H1 (cell line): ENCODE measurements around the gene RAPGEF1. TPM values are rescaled to one million over a fixed set of nuclear protein-coding genes. Genes with fewer than 3 reads are reported as not detected.

Experiments
- CTCF ChIA-PET: fragments of 300-600 bp; sonication (Branson Sonifier 250); formaldehyde crosslinking; loops from one replicate; lab custom pipeline; 2021; ENCODE audit not compliant: partially characterized antibody; lab: Charles Lee
- POLR2A ChIA-PET: fragments of 300-600 bp; sonication (Branson Sonifier 250); formaldehyde crosslinking; loops from one replicate; lab custom pipeline; 2021; ENCODE audit warnings: inconsistent platforms; ENCODE audit not compliant: partially characterized antibody; lab: Charles Lee
- DNase-seq, 2 experiments: peaks; one replicate each; pipeline versions ENCODE4 v3.0.0 to v3.0.0-alpha.2; 2010 to 2022; ENCODE audit warnings: low spot score in 2 of 2, low read depth in 1 of 2, mixed read lengths in 1 of 2
- FAIRE-seq: peaks from 2 replicates; lab custom pipeline; 2011; peaks lifted over from hg19 to GRCh38; lab: Jason Lieb, UNC
- H2AFZ ChIP-seq: 2 replicates; pipeline ENCODE4 v1.8.1; 2012; ENCODE audit warnings: low read length, inconsistent platforms
- H2AK5ac ChIP-seq: 2 replicates; pipeline ENCODE4 v1.6.1; 2013; ENCODE audit warnings: low read depth, low read length
- H2BK120ac ChIP-seq: replicated peaks from 2 replicates; pipeline ENCODE3; 2013; ENCODE audit warnings: low read depth, low read length, inconsistent platforms
- H2BK12ac ChIP-seq: 2 replicates; pipeline ENCODE4 v1.6.1; 2013; ENCODE audit warnings: low read depth, low read length
- H2BK15ac ChIP-seq: 2 replicates; pipeline ENCODE4 v1.6.1; 2013; ENCODE audit warnings: low read length
- H2BK20ac ChIP-seq: 2 replicates; pipeline ENCODE4 v1.6.1; 2013; ENCODE audit warnings: low read length
- H2BK5ac ChIP-seq: 2 replicates; pipeline ENCODE4 v1.6.1; 2013; ENCODE audit warnings: low read depth, low read length
- H3K14ac ChIP-seq: 2 replicates; pipeline ENCODE4 v1.6.1; 2013; ENCODE audit warnings: inconsistent platforms; ENCODE audit not compliant: insufficient read length
- H3K18ac ChIP-seq: 2 replicates; pipeline ENCODE4 v1.6.1; 2013; ENCODE audit warnings: low read length; ENCODE audit errors: extremely low read depth
- H3K23ac ChIP-seq: 2 replicates; pipeline ENCODE4 v1.6.1; 2013; ENCODE audit warnings: inconsistent platforms; ENCODE audit not compliant: insufficient read length
- H3K23me2 ChIP-seq: 2 replicates; pipeline ENCODE4 v1.6.1; 2013; ENCODE audit warnings: low read depth, low read length
- H3K27ac ChIP-seq: 2 replicates; pipeline ENCODE4 v1.6.1; 2011; ENCODE audit warnings: low read depth, low read length, inconsistent platforms
- H3K27me3 ChIP-seq, 4 experiments: replicated peaks in 1 of 4; 1 replicate in 1 of 4; 2 replicates in 3 of 4; pipeline versions ENCODE4 v1.6.1 to v1.8.1; 2011 to 2013; ENCODE audit warnings: low read length in 3 of 4, mild to moderate bottlenecking in 3 of 4, inconsistent platforms in 2 of 4, mixed read lengths in 2 of 4, moderate library complexity in 1 of 4; ENCODE audit not compliant: control insufficient read depth in 3 of 4, insufficient read depth in 3 of 4; ENCODE audit errors: extremely low read depth in 1 of 4
- H3K36me3 ChIP-seq, 4 experiments: 2 replicates each; pipeline versions ENCODE4 v1.6.1 to v1.8.1; 2011 to 2013; ENCODE audit warnings: mild to moderate bottlenecking in 4 of 4, low read length in 3 of 4, moderate library complexity in 2 of 4, control low read depth in 1 of 4, inconsistent platforms in 1 of 4; ENCODE audit not compliant: insufficient read depth in 4 of 4, control insufficient read depth in 2 of 4
- H3K4ac ChIP-seq: replicated peaks from 2 replicates; pipeline ENCODE3; 2013; ENCODE audit warnings: low read length, low read depth, mixed read lengths, inconsistent platforms; ENCODE audit not compliant: insufficient read length
- H3K4me1 ChIP-seq, 4 experiments: replicated peaks in 1 of 4; 1 replicate in 1 of 4; 2 replicates in 3 of 4; pipeline versions ENCODE4 v1.6.1 to v1.8.1; 2011 to 2013; ENCODE audit warnings: low read length in 3 of 4, inconsistent platforms in 2 of 4, mixed read lengths in 1 of 4; ENCODE audit not compliant: insufficient read depth in 4 of 4, control insufficient read depth in 3 of 4
- H3K4me2 ChIP-seq, 2 experiments: 2 replicates each; pipeline versions ENCODE4 v1.6.1 to v1.8.1; 2011 to 2013; ENCODE audit warnings: low read depth in 2 of 2, low read length in 2 of 2, control low read depth in 1 of 2, inconsistent platforms in 1 of 2, mild to moderate bottlenecking in 1 of 2; ENCODE audit not compliant: insufficient read depth in 1 of 2
- H3K4me3 ChIP-seq, 4 experiments: fragments of 200-600, 300-600 bp in 1 of 4; sonication (generic), shearing (Covaris generic), sonication (Bioruptor Twin) in 1 of 4; 2 replicates each; pipeline versions ENCODE4 v1.5.1 to v1.8.1; 2011 to 2016; ENCODE audit warnings: low read length in 4 of 4, low read depth in 3 of 4, control low read depth in 2 of 4, inconsistent platforms in 2 of 4, mild to moderate bottlenecking in 2 of 4, mixed read lengths in 1 of 4, moderate library complexity in 1 of 4; ENCODE audit not compliant: insufficient read depth in 2 of 4; ENCODE audit errors: extremely low read depth in 1 of 4
- H3K56ac ChIP-seq: replicated peaks from 2 replicates; pipeline ENCODE3; 2013; ENCODE audit warnings: low read depth, mild to moderate bottlenecking, mixed read lengths, low read length, inconsistent platforms; ENCODE audit not compliant: insufficient read length
- H3K79me1 ChIP-seq: 2 replicates; pipeline ENCODE4 v1.6.1; 2013; ENCODE audit warnings: low read depth, low read length, control low read depth
- H3K79me2 ChIP-seq, 2 experiments: 2 replicates each; pipeline versions ENCODE4 v1.6.1 to v1.8.1; 2012 to 2013; ENCODE audit warnings: low read length in 2 of 2, mild to moderate bottlenecking in 2 of 2, inconsistent platforms in 1 of 2; ENCODE audit not compliant: insufficient read depth in 2 of 2, control insufficient read depth in 1 of 2
- H3K9ac ChIP-seq, 4 experiments: replicated peaks in 1 of 4; 1 replicate in 1 of 4; 2 replicates in 3 of 4; pipeline versions ENCODE4 v1.6.1 to v1.8.1; 2011 to 2013; ENCODE audit warnings: low read depth in 3 of 4, low read length in 3 of 4, control low read depth in 2 of 4, mild to moderate bottlenecking in 2 of 4, moderate library complexity in 2 of 4, inconsistent platforms in 1 of 4; ENCODE audit errors: extremely low read depth in 1 of 4
- H3K9me3 ChIP-seq, 2 experiments: 2 replicates each; pipeline versions ENCODE4 v1.6.1 to v1.8.1; 2012 to 2013; ENCODE audit warnings: mild to moderate bottlenecking in 2 of 2, moderate library complexity in 2 of 2, control low read depth in 1 of 2, inconsistent platforms in 1 of 2, low read depth in 1 of 2, low read length in 1 of 2, mixed read lengths in 1 of 2; ENCODE audit not compliant: insufficient read depth in 2 of 2
- H4K20me1 ChIP-seq, 2 experiments: replicated peaks in 1 of 2; 2 replicates each; pipeline versions ENCODE3 to v1.8.1; 2011 to 2013; ENCODE audit warnings: inconsistent platforms in 2 of 2, low read length in 2 of 2, mild to moderate bottlenecking in 1 of 2; ENCODE audit not compliant: insufficient read depth in 2 of 2, control insufficient read depth in 1 of 2
- H4K5ac ChIP-seq: 2 replicates; pipeline ENCODE4 v1.6.1; 2013; ENCODE audit warnings: low read length, low read depth, mixed read lengths, inconsistent platforms; ENCODE audit not compliant: insufficient read length
- H4K8ac ChIP-seq: 2 replicates; pipeline ENCODE4 v1.8.0; 2013; ENCODE audit warnings: mild to moderate bottlenecking, moderate library complexity, low read length, inconsistent platforms; ENCODE audit not compliant: insufficient read depth; ENCODE audit errors: extremely low read depth
- H4K91ac ChIP-seq: replicated peaks from 2 replicates; pipeline ENCODE3; 2013; ENCODE audit warnings: low read length, mixed read lengths, inconsistent platforms; ENCODE audit not compliant: insufficient read length
- E2F6 ChIP-seq: IDR thresholded peaks from 2 replicates; pipeline ENCODE4 v1.6.1; 2012; ENCODE audit warnings: inconsistent platforms
- WGBS, 2 experiments: shearing (Covaris generic) in 1 of 2; methylation state at CpG; one replicate each; pipeline versions ENCODE4 v1.1.6 to v1.1.7; 2013 to 2015; ENCODE audit warnings: low lambda C conversion rate in 2 of 2, mixed read lengths in 2 of 2, inconsistent platforms in 1 of 2, low coverage in 1 of 2, missing lambda C conversion rate in 1 of 2; ENCODE audit not compliant: insufficient replicate concordance in 2 of 2, insufficient coverage in 1 of 2, insufficient read length in 1 of 2; ENCODE audit errors: extremely low coverage in 1 of 2, missing lambda C conversion rate in 1 of 2; 5-methylcytosine and 5-hydroxymethylcytosine counted together
- polyA plus RNA-seq, 7 experiments: library from polyadenylated mRNA; depleted of rRNA in 3 of 7; stranded (reverse) in 5 of 7; unstranded in 2 of 7; fragments of >200 nt in 5 of 7; fragments of 200-250 nt in 2 of 7; gene quantifications; 1 replicate in 5 of 7; 2 replicates in 1 of 7; 4 replicates in 1 of 7; pipeline versions ENCODE4 v1.2.1 to v1.2.3, GENCODE V29; 2011 to 2013; ENCODE audit warnings: missing spikeins in 2 of 7, mixed read lengths in 2 of 7
- total RNA-seq: library from RNA; stranded (reverse); fragmentation: NEBNext Ultra II Directional; extraction: Animal tissue kit (Norgen Biotek cat#: 25700); gene quantifications from 2 replicates; pipeline ENCODE4 v1.2.1, GENCODE V29; 2021

The RAPGEF1 gene
- total and polyA plus RNA-seq, 2 of the 8 experiments (the other 6 are each of a cell fraction or from before 2014, with no cell fraction given) = 29.7 to 78.9 TPM

DNA sequence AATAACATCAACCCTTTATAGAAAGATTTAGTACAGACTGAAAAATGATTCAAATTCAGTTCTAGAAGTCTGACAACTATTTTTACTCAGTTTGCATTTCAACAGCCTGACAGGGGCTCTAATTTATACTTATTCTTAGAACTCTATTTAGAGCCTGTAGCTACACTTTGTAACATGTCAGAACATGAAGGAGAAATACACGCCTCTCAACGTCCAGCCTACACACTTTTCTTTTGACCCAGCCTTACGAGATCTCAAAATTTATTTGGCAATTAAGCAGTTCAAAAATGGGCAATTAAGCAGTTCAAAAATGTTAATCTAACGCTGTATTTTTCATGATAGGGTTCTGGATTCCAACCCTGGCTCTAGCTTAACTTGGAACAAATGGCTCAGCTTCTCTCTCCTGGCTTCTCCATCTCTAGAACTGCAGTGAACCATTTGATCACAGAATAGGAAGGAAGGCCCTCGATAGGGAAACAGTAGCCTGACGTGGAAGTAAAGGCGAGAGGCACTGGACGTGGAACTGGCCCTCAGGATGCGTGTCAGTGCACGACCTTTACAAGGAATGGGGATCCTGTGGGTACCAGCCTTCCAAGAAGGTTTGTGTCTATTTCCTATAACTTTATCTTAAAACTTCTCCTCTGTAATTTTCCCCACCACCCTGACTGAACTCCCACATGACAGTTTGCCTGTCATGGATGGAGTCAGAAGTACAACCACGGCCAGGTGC, 128.1 kb downstream of the RAPGEF1 start:
- Histone ChIP-seq H3K9me3 (no peaks in the 10 kb centered on the region), H3K4me2 (no peak overlapping the region), H3K4ac (no peak overlapping the region), H3K14ac (no peak overlapping the region), H3K4me1 (peaks cover 11 to 24% (median 20%) of the 10 kb centered on the region in 4 experiments), H2AK5ac (no peak overlapping the region), H3K23ac (no peak overlapping the region), H4K5ac (no peak overlapping the region), H3K79me2 (no peaks in the 10 kb centered on the region), H4K8ac (no peak overlapping the region), H2BK120ac (no peak overlapping the region), H3K27me3 (no peaks in the 10 kb centered on the region), H3K79me1 (no peaks in the 10 kb centered on the region), H4K20me1 (no peaks in the 10 kb centered on the region), H2BK15ac (no peak overlapping the region), H3K36me3 (no peaks in the 10 kb centered on the region), H2BK12ac (no peak overlapping the region), H3K9ac (no peak overlapping the region), H2BK20ac (no peak overlapping the region), H3K4me3 (no peak overlapping the region), H4K91ac (no peak overlapping the region), H3K56ac (no peak overlapping the region), H2AFZ (no peak overlapping the region), H3K18ac (no peak overlapping the region), H3K23me2 (no peaks in the 10 kb centered on the region), H3K27ac (no peak overlapping the region), H2BK5ac (no peak overlapping the region)
- 96% methylated on average over 11 of the region's 11 CpGs; no CpG with 5 or more reads in 1 of the 2 experiments for WGBS, 2 experiments
- no peak for DNase-seq
- POLR2A ChIA-PET = interaction anchor here (3.3 kb wide), 1 partner anchor 9 kb away, joined by 16 read pairs; no protein-coding TSS in a partner anchor
- FAIRE-seq = no peak
- TF ChIP-seq E2F6 = no peak
- CTCF ChIA-PET = interaction anchor here (1.2 to 3.7 kb wide), 7 partner anchors 9 to 131 kb away, joined by 3 to 12 read pairs (median 5); partner anchors contain the start of gene RAPGEF1
